Transverse colon (tissue), 4 donors: ENCODE results near the gene KCNN3.

Experiments used
- CTCF ChIP-seq, 5 experiments: fragments of 200-600 bp in 3 of 5; fragments of 450-650 bp in 2 of 5; sonication (generic) in 3 of 5; IDR thresholded peaks; 1 replicate in 2 of 5; 2 replicates in 3 of 5; pipeline ENCODE4 v1.5.1; 2016 to 2017; ENCODE audit warnings: antibody characterized with exemption in 5 of 5, inconsistent platforms in 3 of 5, mild to moderate bottlenecking in 2 of 5, moderate library complexity in 1 of 5
- POLR2A ChIP-seq: fragments of 450-650 bp; IDR thresholded peaks from one replicate; pipeline ENCODE4 v1.6.1; 2016; ENCODE audit warnings: antibody characterized with exemption, mild to moderate bottlenecking, moderate library complexity
- POLR2AphosphoS5 ChIP-seq, 3 donors: sonication (generic); formaldehyde crosslinking; IDR thresholded peaks; one replicate each; pipeline ENCODE4 v1.6.1; 2016; ENCODE audit warnings: antibody characterized with exemption in 3 of 3

- no peak for TF ChIP-seq POLR2A
- no peak for TF ChIP-seq CTCF (IDR thresholded peaks at IDR 0.05)
- peak; percentile 56 to 78 (median 73) for TF ChIP-seq POLR2AphosphoS5 (IDR thresholded peaks at IDR 0.05)
Observed at GRCh38 chr1:154751690-154752089, 118.4 kb downstream of the KCNN3 start.
